Testis (tissue), 2 donors: ENCODE data around the gene SHB.

Experiments
- CTCF ChIP-seq, 3 experiments: fragments of 450-650 bp in 2 of 3; fragments of 200-600 bp in 1 of 3; sonication (generic) in 1 of 3; IDR thresholded peaks; one replicate each; pipeline ENCODE4 v1.5.1; 2016 to 2019; ENCODE audit warnings: antibody characterized with exemption in 3 of 3, mild to moderate bottlenecking in 2 of 3, moderate library complexity in 1 of 3
- POLR2A ChIP-seq: fragments of 450-650 bp; IDR thresholded peaks from one replicate; pipeline ENCODE4 v1.6.1; 2017; ENCODE audit warnings: antibody characterized with exemption, mild to moderate bottlenecking, moderate library complexity

- TF ChIP-seq CTCF (IDR thresholded peaks at IDR 0.05) (peak; percentile 82 to 97 (median 90)), POLR2A (no peak)
These were observed 155.4 kb downstream of the SHB start for GRCh38 chr9:37913480-37914153.
